B cell (primary cell): ENCODE data around the gene ARHGAP15. TPM values are rescaled to one million over a fixed set of nuclear protein-coding genes. Genes with fewer than 3 reads are reported as not detected.

ENCODE experiments used
- ATAC-seq: fragments of 200-7000 bp; cut with Tn5 transposase; one replicate; pipeline ENCODE4 v1.10.0; 2021; ENCODE audit warnings: low read depth, mild to moderate bottlenecking, moderate number of reproducible peaks, moderate library complexity
- CTCF ChIA-PET: fragments of 350-600 bp; sonication (Branson Sonifier 250); formaldehyde crosslinking; loops from one replicate; lab custom pipeline; 2021; ENCODE audit warnings: antibody characterized with exemption, inconsistent platforms; lab: Charles Lee
- POLR2A ChIA-PET: fragments of 350-600 bp; sonication (Branson Sonifier 250); formaldehyde crosslinking; loops from one replicate; lab custom pipeline; 2021; ENCODE audit warnings: antibody characterized with exemption; lab: Charles Lee
- DNase-seq: peaks from one replicate; pipeline ENCODE4 v3.0.0; 2013
- H2AFZ ChIP-seq: 2 replicates; pipeline ENCODE4 v1.6.1; 2012; ENCODE audit warnings: mild to moderate bottlenecking, low read depth, low read length; ENCODE audit not compliant: insufficient read depth, poor library complexity, severe bottlenecking
- H3K27ac ChIP-seq, 2 donors: 1 replicate in 1 of 2; 2 replicates in 1 of 2; pipeline ENCODE4 v1.5.1; 2012 to 2013; ENCODE audit warnings: low read length in 2 of 2, mild to moderate bottlenecking in 2 of 2, moderate library complexity in 1 of 2
- H3K27me3 ChIP-seq, 4 experiments: fragments of 200-600 bp in 1 of 4; sonication (generic) in 1 of 4; replicated peaks in 1 of 4; 1 replicate in 2 of 4; 2 replicates in 2 of 4; pipeline versions ENCODE4 v1.6.1 to v1.7.0; 2013 to 2016; ENCODE audit warnings: low read length in 3 of 4, mild to moderate bottlenecking in 2 of 4, mixed read lengths in 1 of 4, moderate library complexity in 1 of 4; ENCODE audit not compliant: insufficient read depth in 4 of 4, control insufficient read depth in 3 of 4; ENCODE audit errors: control extremely low read depth in 1 of 4
- H3K36me3 ChIP-seq, 2 experiments: replicated peaks in 1 of 2; 1 replicate in 1 of 2; 2 replicates in 1 of 2; pipeline versions ENCODE4 v1.6.1 to v1.7.1; 2013; ENCODE audit warnings: low read length in 1 of 2; ENCODE audit not compliant: insufficient read depth in 2 of 2, control insufficient read depth in 1 of 2; ENCODE audit errors: control extremely low read depth in 1 of 2, extremely low read depth in 1 of 2
- H3K4me1 ChIP-seq, 2 donors: fragments of 200-600 bp in 1 of 2; sonication (generic) in 1 of 2; 1 replicate in 1 of 2; 2 replicates in 1 of 2; pipeline versions ENCODE4 v1.5.1 to v1.6.1; 2013 to 2017; ENCODE audit warnings: low read length in 2 of 2; ENCODE audit not compliant: control insufficient read depth in 2 of 2, insufficient read depth in 2 of 2
- H3K4me2 ChIP-seq: replicated peaks from 2 replicates; pipeline ENCODE3; 2012; ENCODE audit warnings: mild to moderate bottlenecking, low read depth, low read length; ENCODE audit not compliant: poor library complexity, severe bottlenecking
- H3K4me3 ChIP-seq, 5 experiments: fragments of 200-600 bp in 1 of 5; sonication (generic) in 1 of 5; 1 replicate in 3 of 5; 2 replicates in 2 of 5; pipeline versions ENCODE4 v1.5.1 to v1.7.0; 2011 to 2016; ENCODE audit warnings: low read length in 4 of 5, mild to moderate bottlenecking in 4 of 5, low read depth in 2 of 5, control low read depth in 1 of 5, moderate library complexity in 1 of 5; ENCODE audit not compliant: insufficient read depth in 1 of 5; ENCODE audit errors: control extremely low read depth in 1 of 5, extremely low read depth in 1 of 5
- H3K79me2 ChIP-seq: fragments of 200-600 bp; sonication (generic); one replicate; pipeline ENCODE4 v1.6.0; 2016; ENCODE audit warnings: low read length; ENCODE audit not compliant: control insufficient read depth, insufficient read depth
- H3K9ac ChIP-seq: fragments of 200-600 bp; sonication (generic); 2 replicates; pipeline ENCODE4 v1.6.1; 2017; ENCODE audit warnings: mild to moderate bottlenecking, low read length, moderate library complexity
- H3K9me3 ChIP-seq, 3 donors: one replicate each; pipeline versions ENCODE4 v1.6.1 to v1.7.1; 2013; ENCODE audit warnings: low read length in 2 of 3; ENCODE audit not compliant: control insufficient read depth in 2 of 3, insufficient read depth in 1 of 3; ENCODE audit errors: control extremely low read depth in 1 of 3
- H4K20me1 ChIP-seq: 2 replicates; pipeline ENCODE4 v1.6.0; 2012; ENCODE audit warnings: mild to moderate bottlenecking, low read length; ENCODE audit not compliant: insufficient read depth, control insufficient read depth, poor library complexity, severe bottlenecking
- H3K27ac Mint-ChIP-seq: one replicate; pipeline ENCODE4 v1.8.0; 2021; ENCODE audit warnings: mixed read lengths
- H3K27me3 Mint-ChIP-seq: one replicate; pipeline ENCODE4 v1.8.0; 2021; ENCODE audit warnings: mixed read lengths
- H3K4me1 Mint-ChIP-seq: one replicate; pipeline ENCODE4 v1.8.0; 2021; ENCODE audit warnings: mixed read lengths
- H3K4me3 Mint-ChIP-seq: one replicate; pipeline ENCODE4 v1.8.0; 2021; ENCODE audit warnings: mixed read lengths
- H3K9me3 Mint-ChIP-seq: one replicate; pipeline ENCODE4 v1.8.0; 2022; ENCODE audit warnings: mixed read lengths; ENCODE audit not compliant: insufficient read depth
- EZH2 ChIP-seq: IDR thresholded peaks from 2 replicates; pipeline ENCODE4 v1.6.1; 2012; ENCODE audit warnings: borderline replicate concordance, low read depth, mild to moderate bottlenecking, moderate library complexity, low read length; ENCODE audit not compliant: insufficient read depth, poor library complexity, severe bottlenecking
- WGBS: methylation state at CpG from one replicate; pipeline ENCODE4 v1.1.5; 2013; ENCODE audit warnings: missing lambda C conversion rate; ENCODE audit not compliant: insufficient coverage; 5-methylcytosine and 5-hydroxymethylcytosine counted together
- intact Hi-C: fragments of 100-400 bp; cut with micrococcal nuclease; formaldehyde crosslinking; loops from one replicate; pipeline ENCODE4 v1.10.0; 2022
- polyA plus RNA-seq: library from polyadenylated mRNA; depleted of rRNA; stranded (reverse); fragments of >200 nt; gene quantifications from 2 replicates; pipeline ENCODE4 v1.2.3, GENCODE V29; 2012
- total RNA-seq, 2 donors: library from RNA; stranded (reverse); fragments of 120-200 nt in 1 of 2; gene quantifications; 1 replicate in 1 of 2; 2 replicates in 1 of 2; pipeline versions ENCODE4 v1.2.3 to v1.2.4, GENCODE V29; 2013 to 2022
- TF ChIP-seq, protein P1 (sequence below): fragments of 200-600 bp; IDR thresholded peaks from one replicate; pipeline ENCODE4 v1.8.0; 2022; ENCODE audit warnings: antibody characterized with exemption, mild to moderate bottlenecking

ARHGAP15 gene
- total and polyA plus RNA-seq, 2 donors (not counting 1 experiment from before 2014, with no cell fraction given): 58.6 to 187 TPM

DNA sequence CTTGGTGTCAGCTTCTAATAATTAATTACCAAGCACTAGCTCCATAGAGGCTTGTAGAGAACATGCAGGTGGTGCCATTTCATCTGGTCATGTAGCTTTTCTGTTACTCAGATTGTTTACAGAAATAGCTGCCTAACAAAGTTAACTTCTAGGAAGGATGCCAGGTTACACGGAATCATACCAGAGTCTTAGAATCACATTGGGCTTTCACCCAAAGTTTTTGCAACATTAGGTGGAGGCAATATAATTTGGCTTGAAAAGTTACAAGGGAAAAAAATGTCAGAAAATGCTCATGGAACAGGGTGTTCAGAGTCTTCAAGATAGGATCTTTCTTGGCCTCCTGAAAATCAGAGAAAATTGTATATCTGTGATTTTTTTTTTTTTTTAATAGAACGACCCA lies 135.6 kb downstream of the ARHGAP15 start:
- TF ChIP-seq, protein P1, sequence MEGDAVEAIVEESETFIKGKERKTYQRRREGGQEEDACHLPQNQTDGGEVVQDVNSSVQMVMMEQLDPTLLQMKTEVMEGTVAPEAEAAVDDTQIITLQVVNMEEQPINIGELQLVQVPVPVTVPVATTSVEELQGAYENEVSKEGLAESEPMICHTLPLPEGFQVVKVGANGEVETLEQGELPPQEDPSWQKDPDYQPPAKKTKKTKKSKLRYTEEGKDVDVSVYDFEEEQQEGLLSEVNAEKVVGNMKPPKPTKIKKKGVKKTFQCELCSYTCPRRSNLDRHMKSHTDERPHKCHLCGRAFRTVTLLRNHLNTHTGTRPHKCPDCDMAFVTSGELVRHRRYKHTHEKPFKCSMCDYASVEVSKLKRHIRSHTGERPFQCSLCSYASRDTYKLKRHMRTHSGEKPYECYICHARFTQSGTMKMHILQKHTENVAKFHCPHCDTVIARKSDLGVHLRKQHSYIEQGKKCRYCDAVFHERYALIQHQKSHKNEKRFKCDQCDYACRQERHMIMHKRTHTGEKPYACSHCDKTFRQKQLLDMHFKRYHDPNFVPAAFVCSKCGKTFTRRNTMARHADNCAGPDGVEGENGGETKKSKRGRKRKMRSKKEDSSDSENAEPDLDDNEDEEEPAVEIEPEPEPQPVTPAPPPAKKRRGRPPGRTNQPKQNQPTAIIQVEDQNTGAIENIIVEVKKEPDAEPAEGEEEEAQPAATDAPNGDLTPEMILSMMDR: no peak
- TF ChIP-seq EZH2: no peak
- H3K27ac Mint-ChIP-seq: no peak overlapping the region
- Histone ChIP-seq H3K27ac (no peak overlapping the region), H3K9me3 (peaks cover 0 to 7% (median 1%) of the 10 kb centered on the region in 3 donors), H3K9ac (no peak overlapping the region), H3K4me3 (no peak overlapping the region), H3K4me1 (peaks cover 19 to 25% of the 10 kb centered on the region in 2 donors), H3K27me3 (no peaks in the 10 kb centered on the region), H2AFZ (no peak overlapping the region), H4K20me1 (peaks cover 22% of the 10 kb centered on the region), H3K79me2 (peaks cover 78% of the 10 kb centered on the region), H3K4me2 (no peak overlapping the region), H3K36me3 (peaks cover 2 to 12% of the 10 kb centered on the region in 2 experiments)
- peaks cover 28% of the 10 kb centered on the region for H3K4me1 Mint-ChIP-seq
- H3K27me3 Mint-ChIP-seq: no peaks in the 10 kb centered on the region
- H3K4me3 Mint-ChIP-seq: no peak overlapping the region
- no CpG with 5 or more reads among the region's 2 CpGs for WGBS
- ATAC-seq (no peak), DNase-seq (no peak)
- intact Hi-C loops: no loop called here
- peaks cover 3% of the 10 kb centered on the region for H3K9me3 Mint-ChIP-seq
- CTCF ChIA-PET: interaction anchor here (0.7 to 2.8 kb wide), 11 partner anchors 12 to 154 kb away, joined by 3 to 16 read pairs (median 4); no protein-coding TSS in a partner anchor
- POLR2A ChIA-PET: no interaction called here

DNA sequence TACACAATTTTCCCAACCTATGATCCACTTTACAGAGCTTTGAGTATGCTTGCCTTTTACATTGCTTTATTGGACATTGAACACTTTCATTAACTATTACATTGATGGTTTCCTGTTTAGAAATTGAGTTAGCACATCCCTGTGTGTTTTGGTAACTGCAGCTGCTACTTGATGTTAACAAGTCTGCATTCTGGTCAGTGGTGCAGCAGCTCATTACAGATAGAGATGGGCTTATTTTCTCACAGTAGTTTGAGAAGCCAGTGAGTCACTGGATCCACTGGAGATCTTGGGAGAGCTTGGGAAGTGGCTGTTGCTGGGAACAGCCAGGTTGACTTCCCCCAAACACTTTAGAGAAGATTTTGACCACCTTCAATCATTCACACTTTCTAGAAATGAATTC lies 150.5 kb downstream of the ARHGAP15 start:
- H3K79me2 ChIP-seq: peaks cover 27% of the 10 kb centered on the region
- peaks cover 16% of the 10 kb centered on the region for H4K20me1 ChIP-seq
- no peaks in the 10 kb centered on the region for H3K9me3 Mint-ChIP-seq
- no peak overlapping the region for H3K27ac Mint-ChIP-seq
- no peaks in the 10 kb centered on the region for H3K9me3 ChIP-seq
- H3K27me3 Mint-ChIP-seq: no peaks in the 10 kb centered on the region
- H3K9ac ChIP-seq: no peak overlapping the region
- TF ChIP-seq, protein P1: no peak
- no peak for TF ChIP-seq EZH2
- no peaks in the 10 kb centered on the region for H3K4me1 ChIP-seq
- peak overlapping the region in 1 of 2 donors; percentile 37 for H3K27ac ChIP-seq
- H3K4me3 Mint-ChIP-seq: no peak overlapping the region
- intact Hi-C loops: no loop called here
- no peak overlapping the region for H2AFZ ChIP-seq
- POLR2A ChIA-PET: no interaction called here
- H3K27me3 ChIP-seq: no peaks in the 10 kb centered on the region
- DNase-seq (no peak), ATAC-seq (no peak)
- no peak overlapping the region for H3K4me2 ChIP-seq
- H3K4me3 ChIP-seq: no peak overlapping the region
- peaks cover 21% of the 10 kb centered on the region for H3K4me1 Mint-ChIP-seq
- peaks cover 0 to 8% of the 10 kb centered on the region in 2 experiments for H3K36me3 ChIP-seq
- CTCF ChIA-PET: interaction anchor here (1.0 to 2.7 kb wide), 4 partner anchors 10 to 21 kb away, joined by 4 to 18 read pairs (median 10); no protein-coding TSS in a partner anchor
